ENCODE data around the gene ST3GAL3.

DNA sequence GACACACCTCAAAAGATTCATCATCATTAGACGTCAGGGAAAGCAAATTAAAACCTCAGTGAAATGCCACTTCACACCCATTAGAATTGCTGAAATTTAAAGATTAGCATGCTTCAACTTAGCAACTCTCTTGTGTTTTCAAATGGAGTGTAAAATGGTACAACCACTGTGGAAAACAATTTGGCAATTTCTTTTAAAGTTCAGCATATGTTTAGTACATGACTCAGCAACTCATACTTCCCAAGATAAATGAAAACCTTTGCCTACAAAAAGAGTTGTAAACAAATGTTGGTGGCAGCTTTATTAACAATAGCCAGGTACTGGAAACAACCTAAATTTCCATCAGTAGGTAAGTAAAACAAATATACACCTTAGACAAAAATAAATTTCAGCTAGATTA lies 42.7 kb downstream of the ST3GAL3 start:
- TF ChIP-seq CHD1 (IDR thresholded peaks at IDR 0.05; ENCODE audit: low read depth, low read length) (no peak), JUND (IDR thresholded peaks at IDR 0.05; ENCODE audit: low read depth, low read length) (no peak)

Data from GM12878 (cell line).